PC-9 (cell line): ENCODE measurements around the gene CREB3L1. TPM values are rescaled to one million over a fixed set of nuclear protein-coding genes. Genes with fewer than 3 reads are reported as not detected.

Source experiments
- BruUV-seq: library from RNA; stranded (reverse); fragments of 400-500 nt; replicated peaks from 2 replicates; lab custom pipeline; 2021; lab: Mats Ljungman, UMichigan
- CTCF ChIA-PET: fragments of 300-600 bp; sonication (Branson Sonifier 250); formaldehyde crosslinking; loops from one replicate; lab custom pipeline; 2022; ENCODE audit warnings: antibody characterized with exemption; lab: Charles Lee
- POLR2A ChIA-PET: fragments of 300-600 bp; sonication (Branson Sonifier 250); formaldehyde crosslinking; loops from one replicate; lab custom pipeline; 2022; ENCODE audit warnings: antibody characterized with exemption; ENCODE audit not compliant: unreplicated experiment; lab: Charles Lee
- DNase-seq, 2 experiments: peaks; one replicate each; pipeline versions ENCODE4 v3.0.0 to v3.0.0-alpha.2; 2015 to 2022; ENCODE audit warnings: mixed read lengths in 1 of 2
- H2AFZ ChIP-seq: fragments of 200-600 bp; sonication (generic); 2 replicates; pipeline ENCODE4 v1.8.1; 2017; ENCODE audit warnings: antibody characterized with exemption
- H3F3A ChIP-seq: fragments of 200-600 bp; sonication (generic); 2 replicates; pipeline ENCODE4 v1.8.1; 2017; ENCODE audit warnings: antibody characterized with exemption, mild to moderate bottlenecking, low read depth; ENCODE audit not compliant: insufficient read depth
- H3K27ac ChIP-seq: fragments of 200-600 bp; sonication (generic); 2 replicates; pipeline ENCODE4 v1.6.1; 2016; ENCODE audit warnings: mixed run types
- H3K27me3 ChIP-seq: fragments of 200-600 bp; sonication (generic); 2 replicates; pipeline ENCODE4 v1.6.1; 2016; ENCODE audit warnings: low read depth, mixed run types; ENCODE audit not compliant: insufficient read depth
- H3K36me3 ChIP-seq: fragments of 200-600 bp; sonication (generic); 2 replicates; pipeline ENCODE4 v1.6.1; 2016; ENCODE audit warnings: low read depth, mixed run types
- H3K4me1 ChIP-seq: fragments of 200-600 bp; sonication (generic); replicated peaks from 2 replicates; pipeline ENCODE4 v1.6.1; 2016; ENCODE audit warnings: mixed run types; ENCODE audit not compliant: insufficient read depth
- H3K4me2 ChIP-seq: fragments of 200-600 bp; sonication (generic); 2 replicates; pipeline ENCODE4 v1.6.1; 2017; ENCODE audit warnings: mixed run types
- H3K4me3 ChIP-seq: fragments of 200-600 bp; sonication (generic); 2 replicates; pipeline ENCODE4 v1.6.1; 2016; ENCODE audit warnings: mixed run types
- H3K79me2 ChIP-seq: fragments of 200-600 bp; sonication (generic); 2 replicates; pipeline ENCODE4 v1.6.1; 2017; ENCODE audit warnings: low read depth, mixed run types
- H3K9me2 ChIP-seq: fragments of 200-600 bp; sonication (generic); 2 replicates; pipeline ENCODE4 v1.8.1; 2017; ENCODE audit warnings: mild to moderate bottlenecking; ENCODE audit not compliant: insufficient read depth
- H3K9me3 ChIP-seq: fragments of 200-600 bp; sonication (generic); 2 replicates; pipeline ENCODE4 v1.8.1; 2016; ENCODE audit warnings: low read depth; ENCODE audit not compliant: insufficient read depth
- H4K20me1 ChIP-seq: fragments of 200-600 bp; sonication (generic); 2 replicates; pipeline ENCODE4 v1.8.1; 2017; ENCODE audit not compliant: insufficient read depth
- EZH2 ChIP-seq: fragments of 200-600 bp; sonication (generic); IDR thresholded peaks from 2 replicates; pipeline ENCODE4 v1.8.0; 2017; ENCODE audit warnings: antibody characterized with exemption, low read depth
- intact Hi-C: fragments of 100-400 bp; cut with micrococcal nuclease; formaldehyde crosslinking; loops from one replicate; pipeline ENCODE4 v1.10.0; 2022; ENCODE audit not compliant: unreplicated experiment
- total RNA-seq: library from RNA; stranded (reverse); gene quantifications from 2 replicates; pipeline ENCODE4 v1.2.3, GENCODE V29; 2021
- TF ChIP-seq, protein P1 (sequence below): fragments of 200-600 bp; sonication (generic); conservative IDR thresholded peaks from 2 replicates; pipeline ENCODE4 v1.6.1; 2017; ENCODE audit warnings: mixed run types, antibody characterized with exemption, mild to moderate bottlenecking, moderate library complexity

CREB3L1 gene
- total RNA-seq, 1 experiment from 2014 or later = 3.1 TPM

- no peaks in the 10 kb centered on the region for H3K79me2 ChIP-seq
- H3K9me3 ChIP-seq = no peaks in the 10 kb centered on the region
- ChIA-PET CTCF (interaction anchor here (0.5 kb wide), 1 partner anchor 209 kb away, joined by 7 read pairs; no protein-coding TSS in a partner anchor), POLR2A (no interaction called here)
- H3K4me1 ChIP-seq = peaks cover 8% of the 10 kb centered on the region
- H3K27me3 ChIP-seq = no peaks in the 10 kb centered on the region
- BruUV-seq = no TSS peak
- intact Hi-C loops = no loop called here
- H3K9me2 ChIP-seq = no peaks in the 10 kb centered on the region
- no peaks in the 10 kb centered on the region for H3K36me3 ChIP-seq
- no peak overlapping the region for H3K4me3 ChIP-seq
- H4K20me1 ChIP-seq = no peaks in the 10 kb centered on the region
- TF ChIP-seq, protein P1, sequence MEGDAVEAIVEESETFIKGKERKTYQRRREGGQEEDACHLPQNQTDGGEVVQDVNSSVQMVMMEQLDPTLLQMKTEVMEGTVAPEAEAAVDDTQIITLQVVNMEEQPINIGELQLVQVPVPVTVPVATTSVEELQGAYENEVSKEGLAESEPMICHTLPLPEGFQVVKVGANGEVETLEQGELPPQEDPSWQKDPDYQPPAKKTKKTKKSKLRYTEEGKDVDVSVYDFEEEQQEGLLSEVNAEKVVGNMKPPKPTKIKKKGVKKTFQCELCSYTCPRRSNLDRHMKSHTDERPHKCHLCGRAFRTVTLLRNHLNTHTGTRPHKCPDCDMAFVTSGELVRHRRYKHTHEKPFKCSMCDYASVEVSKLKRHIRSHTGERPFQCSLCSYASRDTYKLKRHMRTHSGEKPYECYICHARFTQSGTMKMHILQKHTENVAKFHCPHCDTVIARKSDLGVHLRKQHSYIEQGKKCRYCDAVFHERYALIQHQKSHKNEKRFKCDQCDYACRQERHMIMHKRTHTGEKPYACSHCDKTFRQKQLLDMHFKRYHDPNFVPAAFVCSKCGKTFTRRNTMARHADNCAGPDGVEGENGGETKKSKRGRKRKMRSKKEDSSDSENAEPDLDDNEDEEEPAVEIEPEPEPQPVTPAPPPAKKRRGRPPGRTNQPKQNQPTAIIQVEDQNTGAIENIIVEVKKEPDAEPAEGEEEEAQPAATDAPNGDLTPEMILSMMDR = no peak
- TF ChIP-seq EZH2 = no peak
- H3K27ac ChIP-seq = no peak overlapping the region
- H3F3A ChIP-seq = peaks cover 16% of the 10 kb centered on the region
- no peak overlapping the region for H2AFZ ChIP-seq
- no peak for DNase-seq
- no peak overlapping the region for H3K4me2 ChIP-seq
Observed at GRCh38 chr11:46326813-46327416, 49.5 kb downstream of the CREB3L1 start.

- Histone ChIP-seq H4K20me1 (no peaks in the 10 kb centered on the region), H3K9me2 (no peaks in the 10 kb centered on the region), H3K4me3 (no peak overlapping the region), H3K4me2 (no peak overlapping the region), H3F3A (peaks cover 16% of the 10 kb centered on the region), H3K79me2 (no peaks in the 10 kb centered on the region), H3K9me3 (no peaks in the 10 kb centered on the region), H3K27ac (no peak overlapping the region), H3K27me3 (no peaks in the 10 kb centered on the region), H3K36me3 (no peaks in the 10 kb centered on the region), H3K4me1 (peaks cover 8% of the 10 kb centered on the region), H2AFZ (no peak overlapping the region)
- no TSS peak for BruUV-seq
- no peak for TF ChIP-seq EZH2
- TF ChIP-seq, protein P1 = no peak
- intact Hi-C loops = no loop called here
- CTCF ChIA-PET = interaction anchor here (0.5 to 0.6 kb wide), 3 partner anchors 12 to 25 kb away, joined by 3 to 9 read pairs (median 3); no protein-coding TSS in a partner anchor
- peak in 1 of 2 experiments; percentile 32 for DNase-seq
- POLR2A ChIA-PET = interaction anchor here (0.6 to 0.7 kb wide), 2 partner anchors 20 to 226 kb away, joined by 3 to 4 read pairs; partner anchors contain the start of gene DGKZ
Observed at GRCh38 chr11:46327829-46328228, 50.4 kb downstream of the CREB3L1 start.

GRCh38 chr11:46330154-46330553 lies 52.7 kb downstream of the CREB3L1 start:
- no peak overlapping the region for H3K4me2 ChIP-seq
- CTCF ChIA-PET = interaction anchor here (0.6 kb wide), 1 partner anchor 9 kb away, joined by 7 read pairs; no protein-coding TSS in a partner anchor

More at GRCh38 chr11:46330154-46330553, 52.7 kb downstream of the CREB3L1 start:
- intact Hi-C loops = no loop called here
- no peak overlapping the region for H2AFZ ChIP-seq
- no peak overlapping the region for H3K4me3 ChIP-seq
- H3K9me3 ChIP-seq = no peaks in the 10 kb centered on the region
- H3K36me3 ChIP-seq = no peaks in the 10 kb centered on the region
- DNase-seq = no peak
- no peaks in the 10 kb centered on the region for H4K20me1 ChIP-seq
- POLR2A ChIA-PET = no interaction called here
- BruUV-seq = no TSS peak
- no peaks in the 10 kb centered on the region for H3K9me2 ChIP-seq
- H3F3A ChIP-seq = peaks cover 21% of the 10 kb centered on the region
- no peaks in the 10 kb centered on the region for H3K79me2 ChIP-seq
- H3K4me1 ChIP-seq = peaks cover 18% of the 10 kb centered on the region
- no peak overlapping the region for H3K27ac ChIP-seq
- TF ChIP-seq, protein P1 = no peak
- no peak for TF ChIP-seq EZH2
- H3K27me3 ChIP-seq = no peaks in the 10 kb centered on the region
